ENCODE results near the gene HOXB4. TPM values are rescaled to one million over a fixed set of nuclear protein-coding genes. Genes with fewer than 3 reads are reported as not detected.

Gene HOXB4
- total RNA-seq, 1 experiment from 2014 or later: 0.04 TPM

DNA sequence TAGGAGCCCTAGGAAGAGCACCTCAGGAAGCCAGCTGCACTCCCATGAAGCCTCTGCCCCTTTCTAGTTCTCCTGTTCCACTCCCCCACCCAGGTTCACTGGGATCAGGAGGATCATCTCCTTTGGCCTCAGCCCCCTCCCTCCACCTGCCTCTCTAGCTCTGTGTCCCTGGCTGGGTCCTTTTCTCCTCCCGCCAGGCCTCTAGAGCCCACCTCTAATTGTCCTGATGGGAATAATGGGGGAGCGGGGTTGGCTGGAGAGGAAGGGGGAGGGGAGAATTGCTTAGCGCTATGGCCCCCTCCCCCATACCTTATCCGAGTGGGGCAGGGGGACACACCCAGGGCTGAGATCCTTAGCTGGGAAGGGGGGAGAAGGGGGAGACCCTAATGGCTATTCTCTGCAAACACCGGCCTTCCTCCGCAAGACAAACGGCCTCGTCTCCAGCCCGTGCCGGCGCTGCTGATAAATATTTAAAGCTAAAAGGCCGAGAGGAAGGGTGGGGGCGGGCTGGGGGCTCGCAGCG, 31.7 kb upstream of the HOXB4 start (continued):
- TF ChIP-seq, protein P1, sequence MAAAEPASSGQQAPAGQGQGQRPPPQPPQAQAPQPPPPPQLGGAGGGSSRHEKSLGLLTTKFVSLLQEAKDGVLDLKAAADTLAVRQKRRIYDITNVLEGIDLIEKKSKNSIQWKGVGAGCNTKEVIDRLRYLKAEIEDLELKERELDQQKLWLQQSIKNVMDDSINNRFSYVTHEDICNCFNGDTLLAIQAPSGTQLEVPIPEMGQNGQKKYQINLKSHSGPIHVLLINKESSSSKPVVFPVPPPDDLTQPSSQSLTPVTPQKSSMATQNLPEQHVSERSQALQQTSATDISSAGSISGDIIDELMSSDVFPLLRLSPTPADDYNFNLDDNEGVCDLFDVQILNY (CRISPR knock-in tag; IDR thresholded peaks at IDR 0.05): no peak
- TF ChIP-seq NR1H2 (CRISPR knock-in tag; IDR thresholded peaks at IDR 0.05): no peak

DNA sequence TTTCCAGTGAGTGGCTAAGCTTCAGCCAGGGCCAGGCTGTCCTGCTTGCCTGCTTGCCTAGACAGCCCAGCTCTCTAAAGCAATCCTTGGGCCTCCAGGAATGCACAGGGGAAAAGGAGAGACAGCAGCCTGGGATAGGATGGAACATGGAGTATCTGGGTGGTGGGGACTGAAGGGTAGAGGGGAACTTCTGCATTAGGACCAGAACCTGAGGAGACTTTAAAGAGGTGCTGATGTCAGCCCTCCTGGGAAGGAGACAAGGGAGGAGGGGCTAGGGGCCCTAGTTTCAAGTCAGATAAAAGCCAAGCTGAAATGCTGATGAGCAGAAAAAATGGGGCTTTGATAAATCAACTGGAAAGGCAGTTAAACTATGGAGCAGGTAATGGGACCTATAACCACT, 30.9 kb upstream of the HOXB4 start:
- no peak for ATAC-seq
- peaks cover 100% of the 10 kb centered on the region; the same call in 1 of the 2 replicates for H3K27me3 Mint-ChIP-seq (ENCODE audit: low read depth)
- H3K36me3 Mint-ChIP-seq: 0 out of 2 replicates have a peak, but pooled peaks cover 5% of the 10 kb centered on the region

DNA sequence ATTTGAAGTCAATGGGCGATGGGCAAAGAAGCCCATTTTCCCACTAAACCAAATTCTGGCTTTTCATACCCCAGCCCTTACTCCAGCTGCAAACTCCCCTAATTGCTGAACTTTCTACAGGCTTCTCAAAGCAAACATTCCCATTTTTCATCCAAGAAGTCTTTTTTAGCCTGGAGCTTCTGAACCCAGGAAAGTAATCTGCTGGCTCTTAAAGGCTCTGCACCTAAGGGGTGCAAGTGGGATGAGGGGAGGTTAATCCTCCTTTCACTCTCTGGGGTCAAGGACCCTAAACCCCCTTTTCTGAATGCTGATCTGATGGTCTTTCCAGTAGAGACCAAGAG, 30.3 kb upstream of the HOXB4 start:
- H3K4me3 Mint-ChIP-seq: no peak overlapping the region
- ATAC-seq (no peak), DNase-seq (ENCODE audit: low spot score) (no peak)
- CTCF ChIA-PET: interaction anchor here (0.7 to 1.2 kb wide), 2 partner anchors 28 to 53 kb away, joined by 4 to 11 read pairs; no protein-coding TSS in a partner anchor
- POLR2A ChIA-PET: no interaction called here
- TF ChIP-seq JUN (CRISPR knock-in tag; IDR thresholded peaks at IDR 0.05): no peak
- no peak for TF ChIP-seq IRF2 (CRISPR knock-in tag; IDR thresholded peaks at IDR 0.05; ENCODE audit: borderline replicate concordance, low read depth)
- no peak for TF ChIP-seq ZBTB21 (CRISPR knock-in tag; IDR thresholded peaks at IDR 0.05; ENCODE audit: borderline replicate concordance)
- 0 out of 2 replicates have a peak, but pooled peaks cover 5% of the 10 kb centered on the region for H3K36me3 Mint-ChIP-seq
- peaks cover 100% of the 10 kb centered on the region; the same call in 1 of the 2 replicates for H3K27me3 Mint-ChIP-seq (ENCODE audit: low read depth)
- H3K9me3 Mint-ChIP-seq: no peaks in the 10 kb centered on the region
- H3K4me1 Mint-ChIP-seq: peaks cover 29% of the 10 kb centered on the region
- no peak overlapping the region for H3K27ac Mint-ChIP-seq

More for the DNA sequence above, 30.9 kb upstream of the HOXB4 start:
- Mint-ChIP-seq H3K4me3 (no peak overlapping the region), H3K9me3 (no peaks in the 10 kb centered on the region), H3K27ac (no peak overlapping the region), H3K4me1 (peaks cover 32% of the 10 kb centered on the region)
- ChIA-PET CTCF (interaction anchor here (0.5 to 2.0 kb wide), 4 partner anchors 16 to 38 kb away, joined by 3 to 9 read pairs (median 5); no protein-coding TSS in a partner anchor), POLR2A (no interaction called here)
- DNase-seq (ENCODE audit: low spot score): no peak
- TF ChIP-seq ZNF138 (CRISPR knock-in tag; conservative IDR thresholded peaks at IDR 0.05) (no peak), CREB1 (CRISPR knock-in tag; IDR thresholded peaks at IDR 0.05) (no peak)
- TF ChIP-seq, protein P2, sequence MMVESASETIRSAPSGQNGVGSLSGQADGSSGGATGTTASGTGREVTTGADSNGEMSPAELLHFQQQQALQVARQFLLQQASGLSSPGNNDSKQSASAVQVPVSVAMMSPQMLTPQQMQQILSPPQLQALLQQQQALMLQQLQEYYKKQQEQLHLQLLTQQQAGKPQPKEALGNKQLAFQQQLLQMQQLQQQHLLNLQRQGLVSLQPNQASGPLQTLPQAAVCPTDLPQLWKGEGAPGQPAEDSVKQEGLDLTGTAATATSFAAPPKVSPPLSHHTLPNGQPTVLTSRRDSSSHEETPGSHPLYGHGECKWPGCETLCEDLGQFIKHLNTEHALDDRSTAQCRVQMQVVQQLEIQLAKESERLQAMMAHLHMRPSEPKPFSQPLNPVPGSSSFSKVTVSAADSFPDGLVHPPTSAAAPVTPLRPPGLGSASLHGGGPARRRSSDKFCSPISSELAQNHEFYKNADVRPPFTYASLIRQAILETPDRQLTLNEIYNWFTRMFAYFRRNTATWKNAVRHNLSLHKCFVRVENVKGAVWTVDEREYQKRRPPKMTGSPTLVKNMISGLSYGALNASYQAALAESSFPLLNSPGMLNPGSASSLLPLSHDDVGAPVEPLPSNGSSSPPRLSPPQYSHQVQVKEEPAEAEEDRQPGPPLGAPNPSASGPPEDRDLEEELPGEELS (CRISPR knock-in tag; IDR thresholded peaks at IDR 0.05): no peak
- TF ChIP-seq, protein P3, sequence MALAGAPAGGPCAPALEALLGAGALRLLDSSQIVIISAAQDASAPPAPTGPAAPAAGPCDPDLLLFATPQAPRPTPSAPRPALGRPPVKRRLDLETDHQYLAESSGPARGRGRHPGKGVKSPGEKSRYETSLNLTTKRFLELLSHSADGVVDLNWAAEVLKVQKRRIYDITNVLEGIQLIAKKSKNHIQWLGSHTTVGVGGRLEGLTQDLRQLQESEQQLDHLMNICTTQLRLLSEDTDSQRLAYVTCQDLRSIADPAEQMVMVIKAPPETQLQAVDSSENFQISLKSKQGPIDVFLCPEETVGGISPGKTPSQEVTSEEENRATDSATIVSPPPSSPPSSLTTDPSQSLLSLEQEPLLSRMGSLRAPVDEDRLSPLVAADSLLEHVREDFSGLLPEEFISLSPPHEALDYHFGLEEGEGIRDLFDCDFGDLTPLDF (CRISPR knock-in tag; IDR thresholded peaks at IDR 0.05): no peak

DNA sequence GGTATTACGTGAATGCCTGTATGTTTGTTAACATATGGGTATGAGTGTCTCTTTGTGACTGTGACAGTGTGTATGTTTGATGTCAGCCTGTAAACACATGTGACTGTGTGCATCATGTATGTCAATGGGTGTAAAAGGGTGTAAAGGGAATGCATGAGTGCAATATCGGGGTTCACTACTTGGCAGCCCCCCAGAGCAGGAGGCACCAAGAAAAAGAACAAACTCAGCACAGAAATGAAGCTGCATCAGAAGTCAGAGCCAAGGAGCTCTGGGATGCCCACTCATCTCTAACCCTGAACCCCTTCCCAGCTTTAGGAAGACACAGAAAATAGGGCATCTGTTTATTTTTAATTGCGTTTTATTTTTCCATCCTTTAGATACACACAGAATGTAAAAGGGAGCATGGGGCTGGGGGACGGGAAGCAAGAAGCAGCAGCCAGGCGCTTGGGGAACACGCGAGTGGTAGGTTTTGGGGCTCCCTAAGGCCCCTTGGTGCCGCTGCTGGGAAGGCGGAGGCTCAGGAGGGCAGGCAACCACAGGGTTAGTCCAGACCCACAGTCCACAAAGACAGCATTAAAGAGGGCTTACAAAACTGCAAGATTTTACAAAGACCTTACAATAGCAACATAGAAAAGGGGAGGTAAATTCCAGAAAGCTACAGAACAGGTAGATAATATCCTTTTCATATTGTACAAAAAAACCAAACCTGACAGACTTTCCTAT, 28.9 kb upstream of the HOXB4 start:
- Mint-ChIP-seq H3K27me3 (ENCODE audit: low read depth) (peaks cover 100% of the 10 kb centered on the region; the same call in 1 of the 2 replicates), H3K4me3 (no peak overlapping the region), H3K27ac (no peak overlapping the region), H3K4me1 (peaks cover 23% of the 10 kb centered on the region), H3K36me3 (0 out of 2 replicates have a peak, but pooled peaks cover 5% of the 10 kb centered on the region), H3K9me3 (no peaks in the 10 kb centered on the region)
- no peak for ATAC-seq
- ChIA-PET POLR2A (no interaction called here), CTCF (interaction anchor here (0.8 to 2.5 kb wide), 4 partner anchors 11 to 29 kb away, joined by 3 to 9 read pairs (median 6); partner anchors contain the start of gene HOXB5)
- DNase-seq (ENCODE audit: low spot score): no peak
- TF ChIP-seq TP53 (CRISPR knock-in tag; IDR thresholded peaks at IDR 0.05): no peak
- TF ChIP-seq, protein P4, sequence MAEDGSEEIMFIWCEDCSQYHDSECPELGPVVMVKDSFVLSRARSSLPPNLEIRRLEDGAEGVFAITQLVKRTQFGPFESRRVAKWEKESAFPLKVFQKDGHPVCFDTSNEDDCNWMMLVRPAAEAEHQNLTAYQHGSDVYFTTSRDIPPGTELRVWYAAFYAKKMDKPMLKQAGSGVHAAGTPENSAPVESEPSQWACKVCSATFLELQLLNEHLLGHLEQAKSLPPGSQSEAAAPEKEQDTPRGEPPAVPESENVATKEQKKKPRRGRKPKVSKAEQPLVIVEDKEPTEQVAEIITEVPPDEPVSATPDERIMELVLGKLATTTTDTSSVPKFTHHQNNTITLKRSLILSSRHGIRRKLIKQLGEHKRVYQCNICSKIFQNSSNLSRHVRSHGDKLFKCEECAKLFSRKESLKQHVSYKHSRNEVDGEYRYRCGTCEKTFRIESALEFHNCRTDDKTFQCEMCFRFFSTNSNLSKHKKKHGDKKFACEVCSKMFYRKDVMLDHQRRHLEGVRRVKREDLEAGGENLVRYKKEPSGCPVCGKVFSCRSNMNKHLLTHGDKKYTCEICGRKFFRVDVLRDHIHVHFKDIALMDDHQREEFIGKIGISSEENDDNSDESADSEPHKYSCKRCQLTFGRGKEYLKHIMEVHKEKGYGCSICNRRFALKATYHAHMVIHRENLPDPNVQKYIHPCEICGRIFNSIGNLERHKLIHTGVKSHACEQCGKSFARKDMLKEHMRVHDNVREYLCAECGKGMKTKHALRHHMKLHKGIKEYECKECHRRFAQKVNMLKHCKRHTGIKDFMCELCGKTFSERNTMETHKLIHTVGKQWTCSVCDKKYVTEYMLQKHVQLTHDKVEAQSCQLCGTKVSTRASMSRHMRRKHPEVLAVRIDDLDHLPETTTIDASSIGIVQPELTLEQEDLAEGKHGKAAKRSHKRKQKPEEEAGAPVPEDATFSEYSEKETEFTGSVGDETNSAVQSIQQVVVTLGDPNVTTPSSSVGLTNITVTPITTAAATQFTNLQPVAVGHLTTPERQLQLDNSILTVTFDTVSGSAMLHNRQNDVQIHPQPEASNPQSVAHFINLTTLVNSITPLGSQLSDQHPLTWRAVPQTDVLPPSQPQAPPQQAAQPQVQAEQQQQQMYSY (CRISPR knock-in tag; IDR thresholded peaks at IDR 0.05): no peak
- TF ChIP-seq, protein P5, sequence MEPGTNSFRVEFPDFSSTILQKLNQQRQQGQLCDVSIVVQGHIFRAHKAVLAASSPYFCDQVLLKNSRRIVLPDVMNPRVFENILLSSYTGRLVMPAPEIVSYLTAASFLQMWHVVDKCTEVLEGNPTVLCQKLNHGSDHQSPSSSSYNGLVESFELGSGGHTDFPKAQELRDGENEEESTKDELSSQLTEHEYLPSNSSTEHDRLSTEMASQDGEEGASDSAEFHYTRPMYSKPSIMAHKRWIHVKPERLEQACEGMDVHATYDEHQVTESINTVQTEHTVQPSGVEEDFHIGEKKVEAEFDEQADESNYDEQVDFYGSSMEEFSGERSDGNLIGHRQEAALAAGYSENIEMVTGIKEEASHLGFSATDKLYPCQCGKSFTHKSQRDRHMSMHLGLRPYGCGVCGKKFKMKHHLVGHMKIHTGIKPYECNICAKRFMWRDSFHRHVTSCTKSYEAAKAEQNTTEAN (CRISPR knock-in tag; IDR thresholded peaks at IDR 0.05): no peak
- TF ChIP-seq SP1 (CRISPR knock-in tag; conservative IDR thresholded peaks at IDR 0.05): no peak
- TF ChIP-seq OVOL2 (CRISPR knock-in tag; IDR thresholded peaks at IDR 0.05; ENCODE audit: borderline replicate concordance): no peak
- no peak for TF ChIP-seq PRRX2 (CRISPR knock-in tag; IDR thresholded peaks at IDR 0.05)
- TF ChIP-seq TEAD4 (CRISPR knock-in tag; IDR thresholded peaks at IDR 0.05): no peak
- no peak for TF ChIP-seq FOXK1 (CRISPR knock-in tag; IDR thresholded peaks at IDR 0.05)
